Breast epithelium (tissue), 3 donors: ENCODE measurements around the gene FUT3.

ENCODE experiments used
- CTCF ChIP-seq, 3 donors: fragments of 450-650 bp; IDR thresholded peaks; one replicate each; pipeline ENCODE4 v1.5.1; 2016 to 2017; ENCODE audit warnings: antibody characterized with exemption in 3 of 3, mild to moderate bottlenecking in 3 of 3, moderate library complexity in 3 of 3
- POLR2AphosphoS5 ChIP-seq, 3 donors: sonication (generic); formaldehyde crosslinking; IDR thresholded peaks; one replicate each; pipeline ENCODE4 v1.6.1; 2017; ENCODE audit warnings: antibody characterized with exemption in 3 of 3

GRCh38 chr19:5896365-5897076 is 45.3 kb upstream of the FUT3 start:
- no peak for TF ChIP-seq CTCF (IDR thresholded peaks at IDR 0.05)
- TF ChIP-seq POLR2AphosphoS5 (IDR thresholded peaks at IDR 0.05), result no peak
